GM23338 (cell line): ENCODE results near the gene SUSD4. TPM values are rescaled to one million over a fixed set of nuclear protein-coding genes. Genes with fewer than 3 reads are reported as not detected.

Experiments used
- ATAC-seq: fragments of 200-7000 bp; cut with Tn5 transposase; 3 replicates; pipeline ENCODE4 v1.9.1; 2020
- DNase-seq: peaks from one replicate; pipeline ENCODE4 v3.0.0-alpha.2; 2015; ENCODE audit warnings: low spot score
- H2AFZ ChIP-seq: fragments of 200-600 bp; sonication (generic); 2 replicates; pipeline ENCODE4 v1.8.0; 2016; ENCODE audit warnings: antibody characterized with exemption, mild to moderate bottlenecking, moderate library complexity
- H3F3A ChIP-seq: fragments of 200-600 bp; sonication (generic); replicated peaks from 2 replicates; pipeline ENCODE4 v1.8.0; 2017; ENCODE audit warnings: antibody characterized with exemption, mixed run types, low read depth
- H3K27ac ChIP-seq: fragments of 200-600 bp; sonication (generic); 2 replicates; pipeline ENCODE4 v1.6.1; 2016; ENCODE audit warnings: low read depth
- H3K27me3 ChIP-seq: fragments of 200-600 bp; sonication (generic); 2 replicates; pipeline ENCODE4 v1.8.0; 2016; ENCODE audit warnings: mild to moderate bottlenecking, mixed run types, moderate library complexity; ENCODE audit not compliant: insufficient read depth
- H3K36me3 ChIP-seq: fragments of 200-600 bp; sonication (generic); 2 replicates; pipeline ENCODE4 v1.8.0; 2016; ENCODE audit warnings: mild to moderate bottlenecking; ENCODE audit not compliant: insufficient read depth
- H3K4me1 ChIP-seq: fragments of 200-600 bp; sonication (generic); 2 replicates; pipeline ENCODE4 v1.8.0; 2016; ENCODE audit warnings: mild to moderate bottlenecking, moderate library complexity; ENCODE audit not compliant: insufficient read depth
- H3K4me2 ChIP-seq: fragments of 200-600 bp; sonication (generic); 2 replicates; pipeline ENCODE4 v1.7.1; 2017; ENCODE audit warnings: mixed run types
- H3K4me3 ChIP-seq: fragments of 200-600 bp; sonication (generic); 2 replicates; pipeline ENCODE4 v1.6.1; 2016; ENCODE audit warnings: mixed run types
- H3K79me2 ChIP-seq: fragments of 200-600 bp; sonication (generic); replicated peaks from 2 replicates; pipeline ENCODE4 v1.8.0; 2017; ENCODE audit warnings: mild to moderate bottlenecking; ENCODE audit not compliant: insufficient read depth
- H3K9me2 ChIP-seq: fragments of 200-600 bp; sonication (generic); 2 replicates; pipeline ENCODE4 v1.8.0; 2017; ENCODE audit not compliant: insufficient read depth
- H4K20me1 ChIP-seq: fragments of 200-600 bp; sonication (generic); replicated peaks from 2 replicates; pipeline ENCODE4 v1.8.0; 2017; ENCODE audit warnings: mild to moderate bottlenecking; ENCODE audit not compliant: insufficient read depth
- H3K27ac Mint-ChIP-seq: 2 replicates; pipeline ENCODE4 v1.8.0; 2020; ENCODE audit warnings: inconsistent platforms, mild to moderate bottlenecking, moderate library complexity, mixed read lengths
- H3K27me3 Mint-ChIP-seq: 3 replicates; pipeline ENCODE4 v1.8.0; 2022; ENCODE audit warnings: low read depth, mild to moderate bottlenecking, moderate library complexity, mixed read lengths, inconsistent platforms; ENCODE audit not compliant: insufficient read depth, poor library complexity
- H3K36me3 Mint-ChIP-seq: 3 replicates; pipeline ENCODE4 v1.8.0; 2021; ENCODE audit warnings: low read depth, mild to moderate bottlenecking, inconsistent platforms, moderate library complexity, mixed read lengths
- H3K4me1 Mint-ChIP-seq: 3 replicates; pipeline ENCODE4 v1.8.0; 2020; ENCODE audit warnings: mild to moderate bottlenecking, inconsistent platforms, mixed read lengths
- H3K4me3 Mint-ChIP-seq: 3 replicates; pipeline ENCODE4 v1.8.0; 2021; ENCODE audit warnings: moderate library complexity, mild to moderate bottlenecking, inconsistent platforms, mixed read lengths
- H3K9me3 Mint-ChIP-seq: 3 replicates; pipeline ENCODE4 v1.8.0; 2020; ENCODE audit warnings: moderate library complexity, mild to moderate bottlenecking, inconsistent platforms, mixed read lengths
- CREB1 ChIP-seq: fragments of 250-450 bp; sonication (Bioruptor Pico); IDR thresholded peaks from 2 replicates; pipeline ENCODE4 v1.5.0; 2020; ENCODE audit warnings: low read depth, mild to moderate bottlenecking, moderate library complexity
- CTCF ChIP-seq, 2 experiments: fragments of 200-600 bp in 1 of 2; sonication (generic) in 1 of 2; conservative IDR thresholded peaks; 2 replicates each; pipeline versions ENCODE4 v1.5.1 to v1.6.1; 2016 to 2017; ENCODE audit warnings: antibody characterized with exemption in 2 of 2, low read depth in 2 of 2, mild to moderate bottlenecking in 2 of 2, moderate library complexity in 1 of 2
- ETS1 ChIP-seq: IDR thresholded peaks from 2 replicates; pipeline ENCODE4 v1.6.1; 2016; ENCODE audit warnings: antibody characterized with exemption
- EZH2 ChIP-seq: fragments of 200-600 bp; sonication (generic); IDR thresholded peaks from one replicate; pipeline ENCODE4 v1.8.0; 2017; ENCODE audit warnings: antibody characterized with exemption, mild to moderate bottlenecking, low read depth; ENCODE audit not compliant: unreplicated experiment
- EZH2phosphoT487 ChIP-seq: fragments of 200-600 bp; sonication (generic); IDR thresholded peaks from one replicate; pipeline ENCODE4 v1.8.1; 2018; ENCODE audit warnings: antibody characterized with exemption; ENCODE audit not compliant: unreplicated experiment
- JUNB ChIP-seq: IDR thresholded peaks from one replicate; pipeline ENCODE4 v1.6.1; 2016; ENCODE audit warnings: antibody characterized with exemption; ENCODE audit not compliant: unreplicated experiment
- NANOG ChIP-seq: IDR thresholded peaks from 2 replicates; pipeline ENCODE4 v1.6.1; 2016; ENCODE audit warnings: antibody characterized with exemption, borderline replicate concordance
- POLR2AphosphoS5 ChIP-seq: IDR thresholded peaks from 2 replicates; pipeline ENCODE4 v1.6.1; 2016; ENCODE audit warnings: antibody characterized with exemption, low read depth
- REST ChIP-seq: IDR thresholded peaks from one replicate; pipeline ENCODE4 v1.6.1; 2018; ENCODE audit warnings: antibody characterized with exemption; ENCODE audit not compliant: unreplicated experiment
- STAT1 ChIP-seq: IDR thresholded peaks from one replicate; pipeline ENCODE4 v1.6.1; 2016; ENCODE audit warnings: antibody characterized with exemption; ENCODE audit not compliant: unreplicated experiment
- polyA plus RNA-seq: library from polyadenylated mRNA; unstranded; fragments of >200 nt; fragmentation: Nextera tagmentation; extraction: Ambion mirVana; gene quantifications from 2 replicates; pipeline ENCODE4 v1.2.1, GENCODE V29; 2016
- total RNA-seq: library from RNA; depleted of rRNA; stranded (reverse); fragments of >200 nt; shearing (Covaris generic); gene quantifications from 2 replicates; pipeline ENCODE4 v1.2.3, GENCODE V29; 2014

The SUSD4 gene
- total and polyA plus RNA-seq, 2 experiments from 2014 or later = 2.3 to 3.6 TPM

GRCh38 chr1:223228201-223228600 lies 135.8 kb downstream of the SUSD4 start:
- Histone ChIP-seq H3K27me3 (no peaks in the 10 kb centered on the region), H3K27ac (no peak overlapping the region), H3K4me2 (no peak overlapping the region), H4K20me1 (no peaks in the 10 kb centered on the region), H3K36me3 (no peaks in the 10 kb centered on the region), H3K4me1 (no peaks in the 10 kb centered on the region), H3F3A (no peaks in the 10 kb centered on the region), H2AFZ (no peak overlapping the region), H3K9me2 (peaks cover 6% of the 10 kb centered on the region; the same call in 1 of the 2 replicates), H3K4me3 (no peak overlapping the region), H3K79me2 (no peaks in the 10 kb centered on the region)
- H3K9me3 Mint-ChIP-seq = no peaks in the 10 kb centered on the region
- H3K4me3 Mint-ChIP-seq = no peak overlapping the region
- no peak for DNase-seq
- no peaks in the 10 kb centered on the region for H3K36me3 Mint-ChIP-seq
- TF ChIP-seq JUNB (no peak), REST (no peak), CREB1 (CRISPR knock-in tag) (no peak)
- no peaks in the 10 kb centered on the region; the same call in 2 of the 3 replicates for H3K4me1 Mint-ChIP-seq
- ATAC-seq = no peak
- H3K27ac Mint-ChIP-seq = no peak overlapping the region
- H3K27me3 Mint-ChIP-seq = peaks cover 7% of the 10 kb centered on the region

GRCh38 chr1:223227486-223228196 lies 136.3 kb downstream of the SUSD4 start:
- Histone ChIP-seq H3K9me2 (peaks cover 6% of the 10 kb centered on the region; the same call in 1 of the 2 replicates), H3K79me2 (no peaks in the 10 kb centered on the region), H3K4me3 (no peak overlapping the region), H3K4me2 (no peak overlapping the region), H4K20me1 (no peaks in the 10 kb centered on the region), H3K36me3 (no peaks in the 10 kb centered on the region), H3F3A (no peaks in the 10 kb centered on the region), H3K27ac (no peak overlapping the region), H2AFZ (no peak overlapping the region), H3K27me3 (no peaks in the 10 kb centered on the region), H3K4me1 (no peaks in the 10 kb centered on the region)
- Mint-ChIP-seq H3K4me3 (no peak overlapping the region), H3K27ac (no peak overlapping the region), H3K36me3 (no peaks in the 10 kb centered on the region), H3K4me1 (no peaks in the 10 kb centered on the region; the same call in 2 of the 3 replicates), H3K27me3 (peaks cover 7% of the 10 kb centered on the region), H3K9me3 (no peaks in the 10 kb centered on the region)
- no peak for ATAC-seq
- DNase-seq = no peak
- no peak for TF ChIP-seq JUNB
- no peak for TF ChIP-seq EZH2phosphoT487
- TF ChIP-seq NANOG = no peak
- TF ChIP-seq ETS1 = no peak
- no peak for TF ChIP-seq POLR2AphosphoS5
- TF ChIP-seq CTCF (conservative IDR thresholded peaks at IDR 0.05; ENCODE audit: low read depth in 2 of 2) = no peak
- no peak for TF ChIP-seq REST
- TF ChIP-seq STAT1 = no peak
- no peak for TF ChIP-seq EZH2
